DMS153 (cell line): ENCODE measurements around the gene PPP1R13B.
"Not testable (repeated sequence)": the region's sequence is repeated elsewhere in the genome, so short reads cannot be mapped to it uniquely, and the experiment has no call there.

Source experiments
- DNase-seq: peaks from one replicate; lab custom pipeline; 2025; lab: John Stamatoyannopoulos, UW

The PPP1R13B gene

DNA sequence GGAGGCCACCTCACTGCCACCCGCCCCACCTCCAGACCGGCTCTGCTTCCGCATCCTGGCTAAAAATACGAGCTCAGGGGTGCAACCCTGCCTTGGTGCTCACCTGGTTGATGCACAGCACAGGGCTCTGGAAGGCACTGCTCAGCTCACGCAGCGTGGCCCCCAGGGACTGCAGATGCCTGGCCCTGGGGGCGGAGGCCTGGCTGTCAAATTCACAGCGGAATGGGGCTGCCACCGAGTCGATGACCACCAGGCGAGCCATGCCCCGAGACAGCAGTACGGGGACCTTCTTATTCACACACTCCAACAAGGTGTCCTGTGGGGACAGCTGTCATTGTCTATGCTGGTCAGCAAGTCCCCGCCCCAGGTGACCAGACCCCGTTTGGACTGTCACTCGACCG, 148.1 kb downstream of the PPP1R13B start:
- DNase-seq = no peak

DNA sequence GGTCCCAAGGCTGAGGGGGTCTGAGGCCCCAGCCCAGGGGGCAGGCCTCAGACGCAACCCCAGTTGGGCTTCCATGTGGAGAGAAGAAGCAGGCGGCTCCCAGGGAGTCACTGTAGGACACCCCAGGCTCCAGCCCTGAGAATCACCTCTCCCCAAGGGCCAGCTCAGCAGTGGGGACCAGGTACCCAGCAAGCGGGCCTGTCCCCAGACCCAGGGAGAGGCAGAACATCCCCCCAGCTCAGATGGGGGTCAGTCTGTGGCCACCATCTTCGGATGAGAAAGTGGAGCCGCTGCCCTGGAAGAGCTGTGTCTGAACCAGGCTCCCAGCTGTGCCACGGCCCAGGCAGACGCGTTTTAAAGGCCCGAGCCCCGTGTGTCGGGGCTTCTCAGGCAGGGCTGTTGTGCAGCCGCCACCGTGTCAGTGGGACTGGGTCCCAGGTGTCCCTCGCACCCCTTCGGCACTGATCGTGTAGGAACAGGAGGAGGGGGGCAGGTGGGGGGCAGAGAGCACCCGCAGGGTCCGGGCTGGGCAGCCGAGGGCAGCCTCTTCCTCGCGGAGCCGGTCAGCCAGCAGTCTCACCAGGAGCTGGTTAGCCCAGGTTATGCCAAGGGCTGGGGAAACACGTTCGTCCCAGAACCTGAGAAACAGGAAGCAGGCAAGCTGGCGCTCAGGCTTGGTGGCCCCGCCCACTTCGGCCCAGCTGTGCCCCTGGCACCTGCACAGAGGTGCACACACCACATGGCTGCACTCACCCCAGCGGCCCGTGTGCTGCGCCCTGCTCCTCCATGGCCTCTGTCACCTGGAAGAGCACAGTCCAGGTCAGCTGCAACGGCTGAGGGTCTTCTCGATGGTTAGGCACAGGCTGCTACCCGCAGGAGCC, 148.8 kb downstream of the PPP1R13B start:
- DNase-seq = no peak

DNA sequence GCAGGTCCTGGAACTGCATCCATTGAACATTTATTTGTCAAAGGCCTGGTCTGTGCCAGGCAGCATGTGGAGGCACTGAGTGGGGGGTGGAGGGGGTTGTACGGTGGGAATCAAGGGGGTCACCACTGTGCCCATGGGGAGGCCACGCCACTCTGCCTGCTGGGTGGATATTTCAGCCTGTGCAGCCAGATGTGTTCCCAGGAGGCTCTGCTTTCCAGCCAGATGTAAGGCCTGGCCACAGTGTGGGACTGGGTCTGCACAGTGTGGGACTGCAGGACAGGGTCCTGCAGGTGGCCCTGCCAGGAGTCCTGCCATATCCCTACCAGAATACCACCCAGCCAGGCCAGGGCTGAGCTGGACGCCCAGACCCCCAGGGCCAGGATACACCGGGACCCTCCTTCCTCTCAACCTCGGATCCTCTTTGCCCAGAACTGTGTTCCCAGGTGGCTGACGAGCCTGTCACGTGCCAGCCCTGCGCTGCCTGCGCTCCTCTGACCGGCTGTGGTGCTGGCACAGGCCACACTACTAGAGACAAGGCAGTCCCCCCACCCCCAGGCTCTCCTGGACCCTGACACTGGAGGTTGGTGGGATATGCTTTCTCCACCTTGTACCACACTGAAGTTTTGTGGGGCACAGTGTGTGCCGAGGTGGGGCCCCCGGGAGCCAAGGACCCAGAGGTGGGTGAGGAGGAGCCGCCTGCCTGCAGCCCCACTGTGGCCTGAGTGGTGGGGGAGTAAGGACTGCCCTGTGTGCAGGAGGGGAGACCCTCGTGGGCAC, 149.6 kb downstream of the PPP1R13B start:
- no peak for DNase-seq

DNA sequence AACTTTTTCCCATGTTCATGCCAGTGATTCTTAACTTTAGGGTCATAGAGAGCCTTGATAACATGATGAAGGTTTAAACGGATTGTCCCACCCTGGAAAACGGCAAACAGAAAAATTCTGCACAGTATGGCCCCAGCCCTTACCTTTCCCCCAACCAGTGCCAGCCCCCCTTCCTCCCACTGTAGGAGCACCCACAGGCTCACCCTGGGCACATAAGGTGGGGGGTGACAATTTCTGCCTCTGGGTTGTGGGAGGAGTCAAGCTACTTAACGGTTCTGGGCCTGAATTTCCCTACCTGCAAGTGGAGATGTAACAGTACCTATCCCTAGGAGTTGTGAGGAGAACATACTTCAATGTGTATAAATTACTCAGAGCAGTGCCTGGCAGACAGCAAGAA, 150.2 kb downstream of the PPP1R13B start:
- DNase-seq = no peak

DNA sequence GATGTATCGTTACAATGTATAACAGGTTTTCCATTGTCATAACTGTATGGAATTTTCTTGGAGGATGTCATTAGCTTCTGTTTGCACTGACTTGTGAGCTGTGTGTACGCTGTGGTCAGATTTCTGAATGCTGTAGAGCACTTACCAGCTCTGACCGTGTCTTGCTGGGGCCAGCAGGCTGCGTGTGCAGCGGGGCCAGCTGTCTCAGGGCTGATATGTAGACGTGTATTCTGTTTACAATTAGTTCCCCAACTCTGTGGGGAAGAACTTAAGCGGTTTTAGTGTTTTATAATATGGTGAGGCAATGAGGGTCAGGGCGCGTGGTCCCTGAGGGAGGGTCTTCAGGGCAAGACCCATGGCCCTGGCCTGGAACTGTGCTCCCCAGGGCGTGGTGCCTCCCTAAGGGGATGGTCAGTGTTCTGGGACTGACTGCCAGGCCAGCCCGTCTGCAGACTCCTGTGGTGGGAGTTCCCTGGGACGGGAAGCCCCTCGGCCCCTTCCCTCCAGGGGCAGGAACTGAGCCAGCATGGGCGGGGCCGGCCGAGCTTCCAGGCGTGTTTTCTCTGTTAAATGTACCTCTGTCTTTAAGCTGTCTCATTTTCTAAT, 150.8 kb downstream of the PPP1R13B start:
- DNase-seq = no peak

DNA sequence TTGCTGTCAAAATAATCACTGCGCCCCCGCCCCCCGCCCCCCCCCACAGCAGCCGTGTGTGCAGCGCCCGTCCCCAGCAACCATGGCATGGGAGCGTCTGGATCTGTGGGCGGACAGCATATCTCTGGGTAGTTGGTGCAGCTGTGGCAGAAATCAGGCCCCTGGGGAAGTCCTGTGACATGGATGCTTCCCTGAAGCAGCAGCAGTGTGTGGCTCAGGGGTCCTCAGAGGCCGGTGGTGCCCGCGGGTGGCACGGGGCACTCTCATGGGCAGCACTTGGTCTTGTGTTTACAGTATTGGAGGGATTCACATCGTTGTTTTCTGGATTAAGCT, 151.3 kb downstream of the PPP1R13B start:
- DNase-seq = no peak

DNA sequence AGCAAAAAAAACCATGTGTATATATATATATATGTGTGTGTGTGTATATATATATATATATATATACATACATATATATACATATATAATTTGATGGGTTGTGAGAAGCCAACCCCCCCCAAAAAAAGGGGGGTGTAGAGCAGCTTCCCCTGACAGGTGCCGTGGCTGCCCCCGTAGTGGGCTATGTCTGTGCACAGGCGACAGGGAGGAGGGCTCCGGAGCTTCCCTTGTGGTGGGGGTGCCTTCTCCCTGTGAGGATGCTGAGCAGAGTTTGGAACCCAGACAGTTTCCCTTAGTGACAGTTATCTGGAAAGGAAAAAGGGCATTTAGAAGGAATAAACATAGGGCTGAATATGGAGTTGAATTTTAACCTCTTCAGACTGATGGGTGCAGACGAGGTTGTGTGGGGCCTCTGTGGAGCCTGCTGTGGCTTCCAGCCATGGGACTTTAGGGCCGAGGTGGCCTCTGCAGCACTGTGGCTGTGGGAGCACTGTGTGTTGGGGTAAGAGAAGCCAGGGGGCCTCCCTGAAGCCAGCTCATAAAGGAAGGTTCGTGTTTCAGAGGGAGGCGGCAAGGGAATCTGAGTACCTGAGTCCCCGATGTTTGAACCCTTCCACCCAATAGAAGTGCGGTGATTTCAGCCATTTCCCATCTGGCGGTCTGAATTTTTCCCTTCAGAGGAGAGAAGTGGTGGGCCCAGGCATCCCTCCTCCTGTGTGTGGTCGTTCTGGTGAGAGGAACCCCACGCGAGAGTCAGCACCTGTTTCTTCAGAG, 151.9 kb downstream of the PPP1R13B start:
- no peak for DNase-seq

DNA sequence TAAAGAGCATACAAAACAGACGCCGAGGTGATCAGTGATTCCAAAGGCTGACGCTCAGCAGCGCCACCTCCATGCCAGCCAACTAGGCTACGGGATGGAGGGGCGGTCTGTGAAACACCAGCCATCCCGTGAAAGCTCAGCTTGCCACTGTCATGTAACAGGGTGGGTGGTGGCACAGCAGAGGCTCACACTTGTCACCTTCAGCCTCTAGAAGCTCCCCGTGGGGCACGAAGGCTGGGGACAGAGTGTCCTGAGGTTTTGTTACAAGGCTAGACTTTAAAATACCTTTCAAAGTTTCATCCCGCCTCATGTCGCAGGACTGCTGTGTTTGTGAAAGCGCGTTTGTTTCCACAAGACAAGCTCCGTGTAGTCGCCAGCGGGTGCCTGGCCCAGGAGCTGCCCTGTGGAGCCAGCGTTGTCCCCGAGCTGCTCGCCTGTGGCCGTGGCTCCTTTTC, 152.8 kb downstream of the PPP1R13B start:
- DNase-seq = no peak

DNA sequence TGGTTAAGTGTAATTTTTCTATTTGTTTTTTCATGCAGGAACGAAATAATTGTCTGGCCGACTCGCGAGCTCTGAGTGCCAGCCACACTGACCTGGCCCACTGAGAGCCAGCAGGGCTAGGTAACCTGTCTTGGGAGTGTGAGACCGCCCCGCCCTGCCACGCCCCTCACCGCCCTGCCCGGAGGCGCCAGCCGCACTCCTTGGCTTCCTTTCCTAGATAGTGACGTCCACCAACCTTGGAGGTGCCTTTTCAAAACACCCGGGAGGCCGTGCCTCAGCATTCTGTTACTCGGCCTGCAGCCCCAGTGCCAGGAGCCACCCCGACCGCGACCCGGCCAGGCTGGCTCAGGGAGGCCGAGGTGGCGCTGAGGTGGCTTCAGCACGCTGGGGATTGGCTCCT, 153.9 kb downstream of the PPP1R13B start:
- no peak for DNase-seq

DNA sequence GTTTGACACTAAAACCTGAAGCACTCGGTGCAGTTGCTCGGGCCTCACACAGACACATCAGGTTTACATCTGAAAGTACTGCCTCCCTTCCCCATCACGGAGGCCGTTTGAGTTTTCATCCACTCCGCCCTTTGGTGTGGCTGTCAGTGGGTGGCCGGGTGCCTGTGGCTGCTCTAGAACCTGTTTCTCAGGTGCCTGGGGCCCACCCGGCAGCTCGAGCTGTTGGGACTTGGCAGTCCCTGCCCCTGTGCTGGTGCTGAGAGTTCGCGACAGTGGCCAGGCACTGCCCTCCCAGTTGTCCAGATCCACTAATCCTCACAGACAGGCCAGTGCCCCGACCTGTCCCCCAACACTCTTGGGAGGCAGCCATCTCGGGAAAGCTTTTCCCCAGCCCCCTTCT, 154.5 kb downstream of the PPP1R13B start:
- no peak for DNase-seq

DNA sequence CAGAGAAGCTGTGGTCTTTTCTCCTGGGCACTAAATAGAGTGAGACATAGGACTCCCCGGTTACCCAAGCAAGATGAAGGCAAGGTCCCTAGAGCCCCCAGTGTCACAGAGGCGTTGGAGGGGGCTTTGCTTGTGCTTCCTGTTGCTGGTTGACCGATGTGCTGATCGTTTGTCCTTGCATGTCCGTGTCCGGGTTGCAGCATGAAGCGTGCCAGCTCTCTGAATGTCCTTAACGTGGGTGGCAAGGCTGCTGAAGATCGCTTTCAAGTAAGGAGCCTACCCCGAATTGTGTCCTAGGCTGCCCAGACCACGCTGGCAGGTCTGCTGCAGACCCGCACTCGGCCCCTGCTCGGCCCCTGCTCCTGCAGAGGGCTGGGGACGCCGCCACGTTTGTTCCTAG, 155.2 kb downstream of the PPP1R13B start:
- no peak for DNase-seq

DNA sequence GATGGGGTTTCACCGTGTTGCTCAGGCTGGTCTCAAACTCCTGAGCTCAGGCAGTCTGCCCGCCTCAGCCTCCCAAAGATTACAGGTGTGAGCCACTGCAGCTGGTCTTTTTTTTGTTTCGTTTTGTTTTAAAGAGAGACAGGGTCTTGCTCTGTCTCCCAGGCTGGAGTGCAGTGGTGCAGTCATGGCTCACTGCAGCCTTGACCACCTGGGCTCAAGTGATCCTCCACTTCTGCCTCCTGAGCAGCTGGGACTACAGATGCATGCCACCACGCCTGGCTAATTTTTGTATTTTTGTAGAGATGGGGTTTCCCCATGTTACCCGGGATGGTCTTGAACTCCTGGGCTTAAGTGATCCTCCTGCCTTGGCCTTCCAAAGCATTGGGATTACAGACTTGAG, 155.7 kb downstream of the PPP1R13B start:
- DNase-seq = not testable (repeated sequence)

DNA sequence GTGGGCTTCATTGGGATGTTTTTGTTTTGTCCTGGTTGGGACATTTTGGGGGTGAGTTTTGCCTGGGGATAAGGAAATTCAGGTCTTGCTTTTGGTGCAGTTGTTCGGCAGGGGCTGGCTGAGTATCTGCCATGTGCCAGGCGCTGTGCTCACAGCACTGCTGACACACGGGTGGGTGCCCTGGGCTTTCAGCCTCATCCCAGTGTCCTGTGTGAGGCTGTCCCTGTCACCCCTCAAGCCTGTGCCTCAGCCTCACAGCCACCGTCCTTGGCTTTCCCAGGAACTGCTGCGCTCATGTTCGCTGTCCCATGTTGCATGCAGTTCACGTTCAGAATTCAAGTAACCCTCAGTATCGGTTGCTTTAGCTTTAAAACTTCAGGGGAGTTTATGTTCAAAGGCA, 157.0 kb downstream of the PPP1R13B start:
- DNase-seq = no peak

DNA sequence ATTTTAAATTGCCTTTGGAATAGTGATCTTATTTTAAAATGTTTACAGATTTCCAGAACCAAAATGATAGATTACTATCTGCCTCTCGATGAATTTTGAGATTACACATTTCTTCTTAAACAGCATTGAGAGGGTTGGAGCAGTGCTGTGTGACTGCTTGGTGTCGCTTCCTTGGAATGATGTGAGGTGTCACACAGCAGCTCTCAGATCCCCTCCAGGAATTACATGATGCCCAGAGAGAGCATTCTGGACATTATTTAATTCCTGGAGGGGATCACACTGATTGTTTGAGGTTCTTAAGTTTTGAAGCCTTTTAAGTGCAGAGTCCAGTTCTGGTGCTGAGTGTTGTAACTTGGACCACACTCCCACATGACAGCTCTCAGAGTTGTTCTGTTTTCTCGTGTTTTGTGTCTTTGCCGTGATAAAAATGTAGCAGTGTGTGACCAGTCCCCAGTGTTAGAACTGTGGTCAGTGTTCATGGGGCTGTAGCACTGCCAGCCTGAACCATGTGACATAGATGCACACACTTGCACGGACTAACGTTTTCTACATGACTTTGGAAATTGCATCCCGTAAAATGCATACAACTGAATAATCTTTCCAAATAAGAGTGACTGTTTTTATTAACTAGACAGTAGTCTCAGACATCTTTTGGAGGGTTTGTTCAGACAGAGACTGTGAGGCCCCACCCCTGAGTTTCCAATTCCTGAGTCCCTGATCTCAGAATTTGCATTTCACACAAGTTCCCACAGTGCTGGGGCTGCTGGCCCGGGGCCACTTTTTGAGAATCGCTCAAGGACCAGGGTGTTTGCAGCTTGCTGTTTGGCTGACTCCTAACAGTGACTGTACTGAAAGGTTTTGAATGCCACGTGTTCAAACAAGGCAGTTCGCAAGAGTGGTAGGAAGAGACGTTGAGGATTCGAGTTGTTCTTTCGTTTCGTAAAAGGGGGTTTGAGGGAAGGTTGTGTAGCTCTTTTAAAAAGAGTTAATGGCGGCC, 158.2 kb downstream of the PPP1R13B start:
- no peak for DNase-seq

DNA sequence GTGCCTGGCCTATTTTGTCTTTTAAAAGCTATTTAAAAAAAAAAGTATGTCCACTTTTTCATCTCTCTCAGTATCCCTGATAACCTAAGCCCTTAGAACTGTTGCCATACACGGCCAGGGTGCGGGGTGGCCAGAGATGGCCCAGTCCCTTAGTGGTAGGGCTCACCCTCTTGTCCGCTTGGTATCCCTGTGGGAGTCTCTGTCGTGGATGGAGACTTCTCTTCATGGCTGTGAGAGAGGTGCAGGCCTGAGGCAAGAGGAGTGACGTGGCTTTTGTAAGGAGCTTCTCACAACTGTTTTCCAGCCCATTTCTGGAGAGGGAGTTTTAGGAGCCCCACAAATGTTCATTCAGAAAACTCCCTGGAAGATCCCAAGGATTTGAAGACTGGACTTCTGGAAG, 158.9 kb downstream of the PPP1R13B start:
- no peak for DNase-seq

DNA sequence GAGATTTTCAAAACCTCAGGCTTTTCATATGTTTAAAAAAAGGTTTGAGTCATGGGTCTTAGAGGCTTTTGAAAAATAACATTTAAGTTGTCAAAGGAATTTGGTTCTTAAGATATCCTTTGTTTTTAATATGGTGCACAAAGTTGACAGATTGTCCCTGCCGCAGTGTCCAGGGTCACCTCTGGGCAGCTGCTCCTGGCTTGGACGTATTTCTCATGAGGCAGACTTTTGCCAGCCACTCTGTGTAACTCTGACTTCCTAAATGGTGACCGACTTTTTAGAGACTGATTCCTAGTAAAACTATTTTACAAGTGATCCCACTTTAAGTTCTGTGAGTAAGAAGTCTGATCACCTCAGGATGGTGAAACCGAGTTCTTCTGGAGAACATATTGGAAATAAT, 159.7 kb downstream of the PPP1R13B start:
- no peak for DNase-seq

DNA sequence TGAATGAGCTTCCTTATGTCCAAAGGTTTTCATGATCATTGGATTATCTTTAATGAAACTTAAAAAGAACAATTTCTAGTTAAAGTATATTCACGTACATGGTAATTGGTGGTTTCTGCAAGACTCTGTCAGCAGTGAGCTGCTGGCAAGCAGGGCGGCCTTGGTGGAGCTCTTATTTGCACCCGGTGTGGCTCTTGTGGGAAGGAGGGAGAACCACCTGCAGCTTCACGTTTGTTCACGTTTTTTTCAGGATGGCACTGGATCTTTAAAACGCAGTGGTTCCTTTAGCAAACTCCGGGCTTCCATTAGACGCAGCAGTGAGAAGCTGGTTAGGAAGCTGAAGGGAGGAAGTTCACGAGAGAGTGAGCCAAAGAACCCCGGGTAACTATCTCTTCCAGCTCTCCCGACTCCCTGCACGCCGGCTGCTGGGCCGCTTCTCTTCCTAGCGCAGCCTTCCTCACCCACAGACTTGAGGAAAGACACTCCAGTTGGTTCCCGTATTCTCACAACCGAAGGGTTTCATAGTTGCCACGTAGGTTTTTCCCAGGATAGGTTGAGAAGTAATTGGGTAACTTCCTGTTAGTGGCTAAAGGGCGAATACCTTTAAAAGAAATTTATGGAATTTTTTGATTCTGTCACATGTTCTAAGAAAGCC, 160.4 kb downstream of the PPP1R13B start:
- DNase-seq = no peak

DNA sequence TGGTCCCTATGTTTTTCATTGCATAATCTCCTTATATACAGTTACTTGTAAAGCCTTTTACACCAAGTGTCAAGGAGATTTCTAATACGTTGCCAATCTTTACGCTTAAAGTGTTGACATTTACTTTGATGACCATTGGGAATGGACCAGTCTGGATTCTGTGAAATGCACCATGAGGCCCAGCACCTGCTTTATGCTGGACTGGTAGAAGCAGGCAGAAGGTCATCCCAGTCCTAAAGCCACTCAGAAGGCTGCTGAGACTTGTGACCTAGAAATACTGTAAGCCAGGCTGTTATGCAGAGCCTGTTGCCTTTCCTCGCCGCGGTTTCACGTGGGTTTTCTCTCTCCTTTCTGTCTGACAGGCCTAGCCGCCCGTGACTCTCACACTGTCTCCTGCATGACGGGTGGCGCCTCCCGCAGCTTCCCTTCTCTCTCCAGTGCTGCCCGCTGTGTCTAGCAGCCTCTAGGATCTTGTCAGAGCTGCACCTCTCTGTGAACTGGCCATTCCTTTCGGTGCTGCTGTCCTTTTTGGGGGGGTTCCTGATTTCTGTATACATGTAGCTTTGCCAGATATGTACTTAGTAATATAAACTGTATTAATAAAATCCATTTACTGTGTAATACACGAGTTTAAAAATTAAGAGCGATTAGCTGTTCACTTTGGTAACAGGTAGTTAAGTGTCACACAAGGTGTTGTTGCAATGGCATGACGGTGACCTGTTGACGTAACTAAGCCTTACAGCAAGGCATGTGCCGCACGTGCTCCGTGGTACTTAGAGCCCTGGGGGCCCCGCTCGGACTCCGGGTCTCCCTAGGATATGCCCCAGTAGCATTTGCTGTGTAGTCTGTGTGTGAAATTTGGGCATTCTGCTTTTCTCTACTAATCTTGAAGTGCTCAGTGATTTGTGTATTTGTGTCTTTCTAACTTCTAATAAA, 161.8 kb downstream of the PPP1R13B start:
- no peak for DNase-seq

DNA sequence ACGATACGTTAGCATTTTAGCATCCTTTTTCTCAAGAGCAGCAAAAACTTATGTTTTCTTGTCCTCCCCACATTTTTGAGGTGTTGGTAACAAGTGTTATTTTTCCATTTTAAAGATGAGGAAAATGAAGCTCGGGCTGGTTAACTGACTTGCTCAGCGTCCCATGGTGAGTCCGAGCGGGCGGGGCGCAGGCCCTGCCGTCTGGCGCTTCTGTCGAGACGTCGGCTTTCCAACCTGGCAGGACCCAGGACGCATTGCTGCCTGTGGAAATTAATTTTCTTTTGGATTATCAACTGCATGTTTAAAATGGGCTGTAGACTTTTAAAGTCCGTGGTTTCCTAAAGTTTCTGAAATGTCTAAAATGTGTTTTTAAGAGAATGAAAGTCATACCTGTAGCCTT, 162.5 kb downstream of the PPP1R13B start:
- no peak for DNase-seq
